HG03558 (cell line): ENCODE results near the gene CRIP3.
"Not testable (repeated sequence)": the region's sequence is repeated elsewhere in the genome, so short reads cannot be mapped to it uniquely, and the experiment has no call there.

ENCODE experiments used
- ATAC-seq: cut with Tn5 transposase; IDR thresholded peaks from one replicate; pipeline ENCODE4 v1.9.1; 2021; ENCODE audit warnings: moderate number of reproducible peaks; ENCODE audit not compliant: unreplicated experiment; ENCODE audit errors: extremely low read depth

The CRIP3 gene

DNA sequence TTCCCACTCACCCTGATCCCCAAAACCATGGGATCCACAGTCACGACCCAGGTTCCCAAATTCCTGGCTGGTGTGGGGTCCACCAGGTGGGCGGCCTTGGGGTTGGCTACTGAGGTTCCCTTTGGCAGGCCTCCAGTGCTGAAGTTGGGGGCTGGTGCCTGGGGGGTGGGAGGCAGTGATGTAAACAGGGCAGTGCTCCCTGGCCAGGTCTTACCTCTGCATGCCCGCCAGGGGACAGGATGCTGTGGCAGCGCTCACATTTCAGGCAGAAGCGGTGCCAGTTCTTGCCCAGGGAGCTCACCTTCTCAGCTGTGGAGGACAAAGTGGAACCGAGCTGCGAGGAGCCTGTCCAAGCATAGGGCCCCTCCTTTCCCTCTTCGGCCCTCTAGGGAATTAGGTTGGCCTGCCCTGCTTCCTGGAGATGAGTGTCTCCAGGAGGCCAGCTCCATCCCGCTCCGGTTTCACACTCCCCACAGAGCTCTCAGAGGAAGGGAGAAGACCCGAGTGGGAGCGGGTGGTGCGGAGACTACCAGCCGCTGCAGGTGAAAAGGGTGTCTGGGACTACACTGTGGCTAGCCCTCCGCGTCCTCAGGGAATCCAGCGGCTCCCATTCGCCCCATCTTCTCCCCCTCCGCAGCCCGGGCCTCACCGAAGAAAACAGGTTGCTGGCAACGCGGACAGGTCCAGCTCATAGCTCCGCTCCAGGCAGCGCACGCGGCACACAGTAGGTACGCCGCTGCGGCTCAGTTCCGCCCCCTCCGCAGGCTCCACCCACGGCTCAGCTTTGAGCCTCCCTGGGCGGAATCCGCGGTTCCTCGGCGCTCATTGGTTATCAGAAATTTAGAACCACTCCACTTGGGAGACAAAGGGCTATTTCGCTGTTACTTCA lies at the start of gene CRIP3:
CRIP3 (minus strand) TSS at position 726 of the 889 bp plus-strand sequence; CDS start at position 692, 34 bp downstream.
- ATAC-seq: no peak

GRCh38 chr6:43355862-43356590 lies 47.4 kb upstream of the CRIP3 start:
- no peak for ATAC-seq

DNA sequence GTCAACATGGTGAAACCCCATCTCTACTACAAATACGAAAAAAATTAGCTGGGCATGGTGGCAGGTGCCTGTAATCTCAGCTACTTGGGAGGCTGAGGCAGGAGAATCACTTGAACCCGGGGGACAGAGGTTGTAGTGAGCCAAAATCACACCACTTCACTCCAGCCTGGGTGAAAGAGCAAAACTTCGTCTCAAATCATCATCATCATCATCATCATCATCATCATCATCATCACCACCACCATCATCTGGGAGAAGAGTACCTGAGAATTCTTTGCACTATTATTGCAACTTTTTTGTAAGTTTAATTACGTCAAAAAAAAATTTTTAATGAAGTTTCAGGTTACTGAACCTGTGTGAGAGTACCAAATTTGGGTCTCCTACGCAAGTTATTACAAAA lies 43.3 kb upstream of the CRIP3 start:
- not testable (repeated sequence) for ATAC-seq

- no peak for ATAC-seq
Measured at GRCh38 chr6:43347444-43347843, 38.8 kb upstream of the CRIP3 start.

DNA sequence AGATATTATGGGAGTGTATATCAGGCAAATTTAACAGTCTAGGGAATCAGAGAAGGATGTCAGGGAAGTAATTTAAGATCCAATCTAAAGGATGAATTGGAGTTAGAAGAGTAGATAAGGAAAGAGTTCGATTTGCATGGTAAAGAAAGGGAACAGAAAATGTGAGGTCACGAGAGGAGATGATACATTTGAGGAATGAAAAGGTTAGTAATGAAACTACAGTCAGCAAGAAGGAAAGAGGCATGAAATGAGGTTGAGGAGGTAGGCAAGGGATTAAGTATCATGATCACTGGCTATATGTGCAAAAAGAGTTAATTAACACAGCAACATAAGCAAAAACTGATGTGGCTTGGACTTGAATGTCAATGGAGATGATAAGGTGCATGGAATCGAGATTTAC lies 38.4 kb upstream of the CRIP3 start:
- ATAC-seq: no peak

DNA sequence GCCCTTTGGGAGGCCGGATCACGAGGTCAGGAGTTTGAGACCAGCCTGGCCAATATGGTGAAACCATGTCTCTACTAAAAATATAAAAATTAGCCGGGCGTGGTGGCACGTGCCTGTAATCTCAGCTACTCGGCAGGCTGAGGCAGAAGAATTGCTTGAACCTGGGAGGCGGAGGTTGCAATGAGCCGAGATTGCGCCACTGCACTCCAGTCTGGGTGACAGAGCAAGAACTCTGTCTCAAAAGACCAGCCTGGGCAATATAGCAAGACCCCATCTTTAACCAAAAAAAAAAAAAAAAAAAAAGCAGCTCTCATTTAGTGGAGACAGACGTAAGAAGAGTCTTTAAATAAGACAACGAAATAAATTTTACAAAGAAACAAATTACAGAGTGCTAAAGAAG lies 37.6 kb upstream of the CRIP3 start:
- not testable (repeated sequence) for ATAC-seq

DNA sequence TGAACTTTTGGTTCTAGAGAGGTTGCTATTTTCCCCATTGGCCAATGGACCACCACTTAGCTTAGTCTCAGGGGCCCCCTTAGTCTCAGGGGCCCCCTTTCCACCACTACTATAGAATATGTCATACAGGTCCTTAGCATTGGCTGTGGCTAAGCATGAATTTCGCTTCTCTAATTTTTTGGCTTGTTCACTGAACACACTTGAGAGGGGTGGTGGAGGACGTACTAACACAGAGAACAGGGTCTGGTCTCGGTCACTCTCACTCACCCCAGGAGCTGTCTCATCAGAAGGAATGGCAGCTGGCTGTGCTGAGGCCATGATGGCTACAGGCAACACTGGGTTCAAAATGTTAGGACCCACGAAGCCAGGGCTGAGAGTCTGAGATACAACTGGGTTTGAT lies 30.5 kb upstream of the CRIP3 start:
- no peak for ATAC-seq

DNA sequence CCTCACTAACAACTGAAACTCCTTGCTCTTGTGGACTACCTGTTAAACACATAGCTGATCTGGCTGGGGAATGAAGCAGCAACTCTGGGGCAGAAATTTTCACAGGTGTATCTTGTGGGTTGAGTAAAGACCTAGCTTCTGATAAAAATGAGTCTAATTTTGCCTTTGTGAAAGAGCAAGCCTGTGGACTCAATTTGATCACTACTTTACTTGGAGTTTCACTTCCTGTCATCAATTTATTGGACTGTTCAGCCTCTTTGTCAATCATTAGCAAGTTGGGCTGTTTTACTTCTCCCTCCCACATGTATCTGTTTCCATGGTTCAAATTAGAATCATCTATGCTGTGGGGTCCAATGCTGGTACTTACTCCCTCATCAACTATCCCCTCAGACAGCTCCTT lies 29.6 kb upstream of the CRIP3 start:
- no peak for ATAC-seq

DNA sequence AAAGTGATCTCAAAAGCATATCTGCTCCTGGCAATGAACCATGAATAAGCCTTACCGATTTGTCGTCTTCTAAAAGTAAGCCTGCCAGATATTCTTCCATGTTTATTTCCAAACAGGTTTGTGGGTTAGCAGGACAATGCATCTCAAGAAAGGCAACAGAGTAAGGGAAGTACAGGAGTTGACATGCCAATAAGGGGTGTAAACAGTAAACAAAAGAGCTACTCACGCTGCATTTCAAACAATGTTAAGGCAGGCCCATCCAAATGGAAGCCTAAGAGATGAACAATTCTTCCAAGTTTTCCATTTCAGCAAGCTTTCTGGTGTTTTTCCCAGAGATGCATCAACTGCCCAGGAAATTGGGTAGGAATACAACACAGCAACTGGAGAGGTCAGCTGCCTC lies 27.8 kb upstream of the CRIP3 start:
- ATAC-seq: no peak

GRCh38 chr6:43335469-43335868 lies 26.8 kb upstream of the CRIP3 start:
- no peak for ATAC-seq

DNA sequence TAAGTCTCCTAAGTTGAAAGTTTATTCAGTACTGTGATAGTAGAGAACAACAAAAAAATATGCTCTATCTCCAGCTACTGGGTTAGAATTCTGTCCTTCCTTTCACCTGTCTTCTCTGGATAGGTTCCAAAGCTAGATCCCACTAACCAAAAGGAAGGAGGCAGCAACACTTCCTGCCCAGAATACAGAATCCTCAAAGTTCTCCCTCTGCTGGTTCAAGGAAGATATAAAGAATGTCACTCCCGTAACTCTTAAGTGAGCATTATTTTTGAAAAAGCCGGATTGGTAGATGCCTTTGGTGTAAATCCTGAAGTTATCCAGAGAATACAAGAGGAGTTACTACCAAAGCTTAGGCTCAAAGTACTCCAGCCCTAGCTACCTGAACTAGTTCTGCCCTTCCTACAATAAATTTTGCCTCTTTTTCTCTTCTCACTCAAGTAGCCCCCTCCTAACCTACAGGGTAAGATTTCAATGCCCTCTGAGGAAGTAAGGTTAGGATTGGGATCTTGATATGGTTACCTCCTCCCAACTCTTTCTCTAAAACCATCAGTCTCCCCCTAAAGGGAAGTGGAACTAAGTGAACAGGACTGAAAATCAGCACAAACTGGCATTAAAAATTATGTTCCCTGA lies 26.0 kb upstream of the CRIP3 start:
- ATAC-seq: no peak

DNA sequence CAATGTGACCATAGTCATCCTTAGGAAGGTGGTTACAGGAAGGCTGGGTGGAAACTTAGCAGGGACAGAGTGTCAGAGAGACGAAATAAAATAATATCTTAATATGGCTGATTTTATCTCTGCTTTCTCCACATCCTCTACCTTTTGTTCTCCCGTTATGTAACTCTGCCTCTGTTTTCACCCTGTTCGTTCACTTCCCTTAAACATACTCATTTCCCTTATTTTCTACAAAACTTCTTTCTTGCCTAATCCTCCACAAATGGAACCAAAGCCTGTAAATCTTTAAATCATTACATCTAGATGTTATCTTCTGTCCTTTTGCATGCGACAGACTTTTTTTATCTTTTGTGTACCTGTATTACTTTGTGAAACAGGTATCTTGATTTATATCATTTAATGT lies 23.3 kb upstream of the CRIP3 start:
- ATAC-seq: no peak

DNA sequence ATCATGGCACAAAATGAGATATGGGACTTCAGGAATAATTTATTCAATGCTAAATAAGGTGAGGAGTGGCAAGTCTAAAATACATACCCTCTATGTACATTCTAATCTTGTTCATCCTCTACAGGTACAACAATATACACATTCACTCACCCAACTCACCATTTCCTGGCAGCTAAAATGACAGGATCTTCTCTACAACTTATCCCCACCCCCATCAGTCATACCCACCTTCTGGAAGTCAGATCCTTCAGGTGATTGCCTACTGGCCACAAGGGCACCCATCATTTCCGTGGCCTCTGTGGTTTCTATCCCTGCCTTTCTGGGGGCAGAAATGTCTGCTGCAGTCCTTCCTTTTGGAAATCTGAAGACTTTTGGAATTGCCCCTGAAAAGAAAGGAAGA lies 22.8 kb upstream of the CRIP3 start:
- ATAC-seq: no peak

GRCh38 chr6:43328528-43328927 lies 19.9 kb upstream of the CRIP3 start:
- no peak for ATAC-seq

- no peak for ATAC-seq
Measured at GRCh38 chr6:43325876-43326275, 17.2 kb upstream of the CRIP3 start.

DNA sequence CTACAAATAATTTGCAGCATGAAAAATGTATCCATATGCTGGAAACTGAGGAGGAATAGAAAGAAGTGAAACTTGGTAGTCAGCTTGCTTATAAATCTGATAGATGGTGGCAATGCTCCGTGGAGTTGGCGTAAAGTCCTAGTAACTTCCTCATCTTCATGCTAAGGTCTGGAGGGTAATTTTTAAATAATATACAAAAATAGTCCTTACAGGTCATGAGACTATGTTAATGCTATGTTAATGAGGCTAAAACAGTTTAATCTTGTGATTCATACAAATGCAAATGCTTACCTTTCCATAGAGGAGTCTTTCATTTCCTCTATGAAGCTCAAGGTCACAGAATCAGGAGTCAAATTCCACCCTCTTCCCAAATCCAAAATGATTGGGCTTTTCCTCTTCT lies 9.4 kb upstream of the CRIP3 start:
- ATAC-seq: no peak

- no peak for ATAC-seq
Measured at GRCh38 chr6:43313813-43314212, 5.2 kb upstream of the CRIP3 start.

DNA sequence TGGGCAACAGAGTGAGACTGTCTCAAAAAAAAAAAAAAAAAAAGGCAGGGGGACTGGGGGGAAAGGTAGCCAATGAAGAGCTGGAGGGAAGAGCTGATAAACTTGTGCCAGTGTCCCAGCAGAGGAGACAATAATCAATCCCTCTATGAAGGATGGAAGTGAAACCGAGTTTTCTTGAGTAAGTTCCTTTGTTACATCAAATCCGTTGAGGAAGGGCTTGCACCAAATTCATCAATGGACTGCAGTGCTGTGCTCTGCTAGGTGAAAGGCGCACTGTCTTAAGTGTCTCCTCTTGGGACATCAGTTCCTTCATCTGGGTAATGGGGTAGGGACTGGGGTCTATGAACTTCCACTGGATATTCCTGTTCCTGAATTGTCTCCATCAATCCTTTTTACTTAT lies 3.0 kb upstream of the CRIP3 start:
- ATAC-seq: no peak

DNA sequence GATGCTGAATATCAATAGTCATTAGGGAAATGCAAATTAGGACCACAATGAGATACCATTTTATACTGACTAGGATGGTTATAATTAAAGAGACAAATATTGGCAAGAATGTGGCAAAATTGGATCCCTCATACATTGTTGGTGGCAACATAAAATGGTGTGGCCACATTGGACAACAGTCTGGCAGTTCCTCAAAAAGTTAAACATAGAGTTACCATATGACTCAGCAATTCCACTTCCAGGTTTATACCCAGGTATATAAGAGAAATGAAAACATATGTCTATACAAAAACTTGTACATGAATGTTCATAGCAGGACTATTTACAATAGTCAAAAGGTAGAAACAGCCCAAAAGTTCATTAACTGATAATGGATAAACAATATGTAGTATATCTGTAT lies 2.0 kb upstream of the CRIP3 start:
- no peak for ATAC-seq

GRCh38 chr6:43310134-43310533 lies 1.5 kb upstream of the CRIP3 start:
- no peak for ATAC-seq

- ATAC-seq: no peak
Measured at GRCh38 chr6:43308990-43309477, 408 bp upstream of the CRIP3 start.
